Karpas-422 (cell line): ENCODE results near the gene ZNF17. TPM values are rescaled to one million over a fixed set of nuclear protein-coding genes. Genes with fewer than 3 reads are reported as not detected.
"Not testable (repeated sequence)": the region's sequence is repeated elsewhere in the genome, so short reads cannot be mapped to it uniquely, and the experiment has no call there.

Experiments
- DNase-seq: peaks from one replicate; pipeline ENCODE4 v3.0.0-alpha.2; 2015
- H2AFZ ChIP-seq: fragments of 200-600 bp; sonication (generic); 2 replicates; pipeline ENCODE4 v1.6.1; 2014; ENCODE audit warnings: antibody characterized with exemption, low read length, mixed read lengths
- H3K27ac ChIP-seq: fragments of 200-600 bp; sonication (generic); 2 replicates; pipeline ENCODE4 v1.5.1; 2014; ENCODE audit warnings: mild to moderate bottlenecking, low read length, moderate library complexity
- H3K27me3 ChIP-seq: fragments of 200-600 bp; sonication (generic); 2 replicates; pipeline ENCODE4 v1.6.1; 2014; ENCODE audit warnings: low read length, mixed read lengths
- H3K36me3 ChIP-seq: fragments of 200-600 bp; sonication (generic); 2 replicates; pipeline ENCODE4 v1.6.1; 2014; ENCODE audit warnings: low read length, mixed read lengths; ENCODE audit not compliant: insufficient read depth
- H3K4me1 ChIP-seq: fragments of 200-600 bp; sonication (generic); 2 replicates; pipeline ENCODE4 v1.6.1; 2014; ENCODE audit warnings: mild to moderate bottlenecking, low read length, mixed read lengths
- H3K4me2 ChIP-seq: fragments of 200-600 bp; sonication (generic); 2 replicates; pipeline ENCODE4 v1.6.1; 2014; ENCODE audit warnings: low read length, low read depth, mild to moderate bottlenecking; ENCODE audit not compliant: poor library complexity, severe bottlenecking
- H3K4me3 ChIP-seq: fragments of 200-600 bp; sonication (generic); 2 replicates; pipeline ENCODE4 v1.5.1; 2014; ENCODE audit warnings: mild to moderate bottlenecking, antibody characterized with exemption, low read length, mixed read lengths
- H3K79me2 ChIP-seq: fragments of 200-600 bp; sonication (generic); 2 replicates; pipeline ENCODE4 v1.6.1; 2014; ENCODE audit warnings: mild to moderate bottlenecking, low read length, mixed read lengths
- H3K9ac ChIP-seq: fragments of 200-600 bp; sonication (generic); 2 replicates; pipeline ENCODE4 v1.6.0; 2014; ENCODE audit warnings: low read length
- H3K9me2 ChIP-seq: fragments of 200-600 bp; sonication (generic), shearing (Covaris generic); replicated peaks from 2 replicates; pipeline ENCODE4 v1.6.0; 2014; ENCODE audit warnings: mild to moderate bottlenecking, low read length, moderate library complexity; ENCODE audit not compliant: insufficient read depth
- H3K9me3 ChIP-seq: fragments of 300-700, 200-600 bp; sonication (generic); 2 replicates; pipeline ENCODE4 v1.6.1; 2014; ENCODE audit warnings: low read length, mixed read lengths
- H4K20me1 ChIP-seq: fragments of 200-600 bp; sonication (generic); 2 replicates; pipeline ENCODE4 v1.6.1; 2014; ENCODE audit warnings: mild to moderate bottlenecking, antibody characterized with exemption, low read length, low read depth; ENCODE audit not compliant: insufficient read depth
- total RNA-seq: library from RNA; depleted of rRNA; stranded (reverse); fragments of >200 nt; shearing (Covaris generic); gene quantifications from 2 replicates; pipeline ENCODE4 v1.2.3, GENCODE V29; 2014; ENCODE audit warnings: low replicate concordance; rRNA removed

The ZNF17 gene
- total RNA-seq: 17.0 and 19.2 TPM in 2 replicates

- Histone ChIP-seq H3K36me3 (peaks cover 25% of the 10 kb centered on the region), H3K4me1 (peaks cover 15% of the 10 kb centered on the region), H3K9ac (peak within 1 kb of the TSS; percentile 79), H2AFZ (peak within 1 kb of the TSS; percentile 90), H3K79me2 (peaks cover 47% of the 10 kb centered on the region), H3K4me2 (peak within 1 kb of the TSS; percentile 83), H3K27me3 (no peaks in the 10 kb centered on the region), H3K27ac (no peak within 1 kb of the TSS), H4K20me1 (no peaks in the 10 kb centered on the region), H3K9me2 (no peaks in the 10 kb centered on the region), H3K4me3 (peak within 1 kb of the TSS; percentile 87), H3K9me3 (peaks cover 21% of the 10 kb centered on the region)
- peak; percentile 99 for DNase-seq
Measured at GRCh38 chr19:57410877-57411671, at the start of gene ZNF17. TSS of gene ZNF17 (plus strand) at chr19:57411161. CDS start at chr19:57413616, 2,455 bp downstream.

- Histone ChIP-seq H4K20me1 (no peaks in the 10 kb centered on the region), H3K27me3 (no peaks in the 10 kb centered on the region), H3K9ac (no peak overlapping the region), H3K27ac (no peak overlapping the region), H3K4me3 (peak overlapping the region; percentile 76), H3K9me2 (no peaks in the 10 kb centered on the region), H3K9me3 (peaks cover 4% of the 10 kb centered on the region), H3K4me1 (peaks cover 16% of the 10 kb centered on the region), H2AFZ (peak overlapping the region; percentile 68; the same call in 1 of the 2 replicates), H3K36me3 (peaks cover 26% of the 10 kb centered on the region), H3K4me2 (peak overlapping the region; percentile 80), H3K79me2 (peaks cover 31% of the 10 kb centered on the region)
- no peak for DNase-seq
Measured at GRCh38 chr19:57362419-57362818, 48.5 kb upstream of the ZNF17 start.

GRCh38 chr19:57362997-57363687 lies 47.8 kb upstream of the ZNF17 start, which contains the start of the genes TRAPPC2B and ZNF547:
TSS of gene TRAPPC2B (plus strand) at chr19:57363551. CDS start at chr19:57364834, 1,283 bp downstream.
TSS of gene ZNF547 (plus strand) at chr19:57363551. CDS start at chr19:57368556, 5,005 bp downstream.
- no peaks in the 10 kb centered on the region for H3K9me2 ChIP-seq
- no peak within 1 kb of the TSS for H3K27ac ChIP-seq
- no peaks in the 10 kb centered on the region for H3K27me3 ChIP-seq
- H2AFZ ChIP-seq: peak within 1 kb of the TSS; percentile 68
- peaks cover 27% of the 10 kb centered on the region for H3K79me2 ChIP-seq
- peaks cover 16% of the 10 kb centered on the region for H3K4me1 ChIP-seq
- DNase-seq: peak; percentile 100
- no peaks in the 10 kb centered on the region; the same call in 1 of the 2 replicates for H3K9me3 ChIP-seq
- H3K4me3 ChIP-seq: peak within 1 kb of the TSS; percentile 76
- peaks cover 19% of the 10 kb centered on the region for H3K36me3 ChIP-seq
- H3K9ac ChIP-seq: peak within 1 kb of the TSS; percentile 76
- peak within 1 kb of the TSS; percentile 80 for H3K4me2 ChIP-seq
- no peaks in the 10 kb centered on the region for H4K20me1 ChIP-seq

- Histone ChIP-seq H3K79me2 (peaks cover 27% of the 10 kb centered on the region), H3K27me3 (no peaks in the 10 kb centered on the region), H3K27ac (no peak overlapping the region), H3K4me3 (peak overlapping the region; percentile 76), H3K9ac (peak overlapping the region; percentile 76), H3K9me3 (no peaks in the 10 kb centered on the region; the same call in 1 of the 2 replicates), H2AFZ (no peak overlapping the region), H4K20me1 (no peaks in the 10 kb centered on the region), H3K4me2 (peak overlapping the region; percentile 80), H3K36me3 (peaks cover 15% of the 10 kb centered on the region), H3K9me2 (no peaks in the 10 kb centered on the region), H3K4me1 (peaks cover 16% of the 10 kb centered on the region)
- peak; percentile 63 for DNase-seq
Measured at GRCh38 chr19:57363688-57364181, 47.2 kb upstream of the ZNF17 start.

GRCh38 chr19:57366776-57367175 lies 44.2 kb upstream of the ZNF17 start:
- DNase-seq: no peak
- H4K20me1 ChIP-seq: no peaks in the 10 kb centered on the region
- H2AFZ ChIP-seq: no peak overlapping the region
- peaks cover 16% of the 10 kb centered on the region for H3K4me1 ChIP-seq
- no peak overlapping the region for H3K4me3 ChIP-seq
- peaks cover 16% of the 10 kb centered on the region for H3K36me3 ChIP-seq
- H3K27ac ChIP-seq: no peak overlapping the region
- H3K9me3 ChIP-seq: no peaks in the 10 kb centered on the region; the same call in 1 of the 2 replicates
- H3K4me2 ChIP-seq: no peak overlapping the region
- peaks cover 27% of the 10 kb centered on the region for H3K79me2 ChIP-seq
- H3K27me3 ChIP-seq: no peaks in the 10 kb centered on the region
- no peak overlapping the region for H3K9ac ChIP-seq
- H3K9me2 ChIP-seq: no peaks in the 10 kb centered on the region

GRCh38 chr19:57374179-57374578 lies 36.8 kb upstream of the ZNF17 start:
- H3K36me3 ChIP-seq: peaks cover 73% of the 10 kb centered on the region
- H3K4me2 ChIP-seq: no peak overlapping the region
- H3K9ac ChIP-seq: no peak overlapping the region
- H3K27me3 ChIP-seq: no peaks in the 10 kb centered on the region
- peaks cover 29% of the 10 kb centered on the region for H3K9me3 ChIP-seq
- H3K79me2 ChIP-seq: no peaks in the 10 kb centered on the region
- no peak overlapping the region for H2AFZ ChIP-seq
- no peaks in the 10 kb centered on the region for H3K4me1 ChIP-seq
- H3K27ac ChIP-seq: no peak overlapping the region
- no peak overlapping the region for H3K4me3 ChIP-seq
- H3K9me2 ChIP-seq: no peaks in the 10 kb centered on the region
- H4K20me1 ChIP-seq: no peaks in the 10 kb centered on the region
- DNase-seq: no peak

GRCh38 chr19:57374647-57375046 lies 36.3 kb upstream of the ZNF17 start:
- H3K4me3 ChIP-seq, H3K27ac ChIP-seq, H4K20me1 ChIP-seq, DNase-seq, H3K9me2 ChIP-seq, H3K4me2 ChIP-seq, H3K27me3 ChIP-seq, H3K4me1 ChIP-seq, H3K79me2 ChIP-seq, H3K9ac ChIP-seq, H2AFZ ChIP-seq: not testable (repeated sequence)
- Histone ChIP-seq H3K9me3 (peaks cover 32% of the 10 kb centered on the region), H3K36me3 (peaks cover 73% of the 10 kb centered on the region)

GRCh38 chr19:57376151-57376550 lies 34.8 kb upstream of the ZNF17 start:
- Histone ChIP-seq H2AFZ (no peak overlapping the region), H3K9me3 (peaks cover 45% of the 10 kb centered on the region), H3K4me1 (no peaks in the 10 kb centered on the region)

More at GRCh38 chr19:57376151-57376550, 34.8 kb upstream of the ZNF17 start:
- Histone ChIP-seq H3K27ac (no peak overlapping the region), H3K27me3 (no peaks in the 10 kb centered on the region), H4K20me1 (no peaks in the 10 kb centered on the region), H3K4me2 (no peak overlapping the region), H3K79me2 (no peaks in the 10 kb centered on the region), H3K9me2 (no peaks in the 10 kb centered on the region), H3K4me3 (no peak overlapping the region), H3K36me3 (peaks cover 70% of the 10 kb centered on the region), H3K9ac (no peak overlapping the region)
- no peak for DNase-seq
